Sciatic nerve (tissue), 2 donors: ENCODE results near the gene PCED1B. TPM values are rescaled to one million over a fixed set of nuclear protein-coding genes. Genes with fewer than 3 reads are reported as not detected.
"Not testable (repeated sequence)": the region's sequence is repeated elsewhere in the genome, so short reads cannot be mapped to it uniquely, and the experiment has no call there.

Experiments
- ATAC-seq: fragments of 200-7000 bp; cut with Tn5 transposase; one replicate; pipeline ENCODE4 v1.9.1; 2020; ENCODE audit warnings: mild to moderate bottlenecking, moderate library complexity
- DNase-seq: peaks from one replicate; pipeline ENCODE4 v3.0.0-alpha.2; 2020; ENCODE audit warnings: low spot score
- intact Hi-C: fragments of 100-400 bp; cut with DNase I; formaldehyde crosslinking; loops from one replicate; pipeline ENCODE4 v1.14.2; 2022
- total RNA-seq: library from RNA; stranded (reverse); fragmentation: NEBNext Ultra II Directional; extraction: Animal tissue kit (Norgen Biotek cat#: 25700); gene quantifications from one replicate; pipeline ENCODE4 v1.2.1, GENCODE V29; 2021
- donor health status: DM: no; HTN: no; CAD: no.
- donor health status: DM: no; HTN: no; CAD: no.

Gene PCED1B
- total RNA-seq, 1 donor from 2014 or later: 5.0 TPM

DNA sequence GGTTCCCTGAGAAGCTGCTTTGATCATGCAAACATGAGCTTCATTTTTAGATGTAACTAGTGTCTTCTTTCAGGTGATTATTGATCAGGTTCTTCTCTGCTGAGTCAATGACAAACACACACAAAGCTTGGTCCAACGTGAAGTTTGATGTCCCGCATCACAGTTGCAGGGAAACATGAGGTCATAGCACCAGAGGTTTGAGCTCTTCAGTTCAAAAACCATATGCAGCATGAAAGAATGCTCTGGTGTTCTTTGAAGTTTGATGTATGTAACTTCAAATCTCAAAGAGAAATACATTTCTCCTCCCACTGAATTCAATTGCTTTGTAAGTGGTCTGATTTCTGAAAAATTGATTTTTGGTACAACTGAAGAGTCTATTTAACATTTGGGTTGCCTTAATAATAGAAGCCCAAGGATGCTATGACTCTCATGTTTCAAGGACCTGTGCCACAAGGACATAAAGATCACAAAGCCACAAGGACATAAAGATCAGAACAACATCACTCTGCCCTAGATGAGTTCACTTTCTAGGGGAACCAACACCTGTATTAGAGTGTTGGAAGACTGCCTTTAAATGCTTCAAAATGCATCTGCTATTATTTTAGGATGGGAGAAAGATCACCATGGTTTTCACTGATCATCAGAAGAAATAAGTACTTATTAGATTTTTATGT lies 31.4 kb downstream of the PCED1B start:
- no peak for DNase-seq
- intact Hi-C loops: no loop called here
- no peak for ATAC-seq

DNA sequence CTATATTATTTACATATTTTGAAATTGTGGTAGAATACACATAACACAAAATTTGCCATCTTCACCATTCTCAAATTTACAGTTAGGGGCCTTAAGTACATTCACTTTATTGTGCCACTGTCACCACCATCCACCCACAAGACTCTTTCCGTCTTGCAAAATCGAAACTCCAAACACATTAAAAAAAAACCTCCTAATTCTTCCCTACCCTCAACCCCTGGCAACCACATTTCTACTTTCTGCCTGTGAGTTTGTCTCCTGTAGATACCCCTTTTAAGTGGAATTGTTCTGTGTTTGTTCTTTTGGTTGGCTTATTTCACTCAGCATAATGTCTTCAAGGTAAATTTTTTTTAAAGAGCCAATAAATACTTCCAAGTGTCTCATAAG lies 32.0 kb downstream of the PCED1B start:
- intact Hi-C loops: no loop called here
- no peak for ATAC-seq
- DNase-seq: no peak

DNA sequence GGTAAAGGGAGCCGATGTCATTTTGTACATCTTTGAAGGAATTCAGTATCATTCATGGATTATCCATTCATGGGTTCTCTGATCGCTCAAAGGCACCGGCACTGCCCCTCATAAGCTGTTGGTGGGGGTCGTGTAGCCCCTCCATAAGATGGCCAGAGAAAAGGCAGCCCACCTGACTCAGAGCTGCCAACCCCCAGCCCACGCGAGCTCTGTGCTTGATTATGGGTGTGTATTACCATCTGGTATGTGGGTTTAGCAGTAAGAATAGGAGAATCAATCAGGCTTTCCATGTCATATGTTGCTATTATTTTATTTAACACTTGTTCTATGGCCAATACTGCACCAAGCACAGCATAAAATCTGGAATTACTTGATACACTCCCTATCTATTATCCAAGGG lies 32.4 kb downstream of the PCED1B start:
- DNase-seq (no peak), ATAC-seq (no peak)
- intact Hi-C loops: no loop called here

DNA sequence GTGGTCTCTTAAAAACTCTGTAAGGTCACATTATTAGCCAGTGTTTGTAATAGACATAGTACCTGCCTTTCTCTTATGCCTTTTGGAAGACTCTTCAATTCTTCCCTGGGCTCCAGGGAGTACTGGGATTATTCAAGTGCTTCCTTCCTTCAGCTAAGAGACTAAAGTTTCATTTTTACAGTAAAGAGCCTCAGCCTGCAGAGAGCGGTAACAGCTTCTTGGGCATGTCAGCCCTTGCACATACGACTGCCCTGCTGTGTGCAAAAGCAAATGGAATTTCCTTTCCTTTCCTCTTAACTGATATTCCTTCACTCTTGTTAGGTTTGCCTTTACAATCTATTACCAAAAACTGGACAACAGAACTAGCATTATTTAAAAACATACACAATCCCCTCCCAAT lies 33.3 kb downstream of the PCED1B start:
- ATAC-seq (no peak), DNase-seq (no peak)
- intact Hi-C loops: no loop called here

DNA sequence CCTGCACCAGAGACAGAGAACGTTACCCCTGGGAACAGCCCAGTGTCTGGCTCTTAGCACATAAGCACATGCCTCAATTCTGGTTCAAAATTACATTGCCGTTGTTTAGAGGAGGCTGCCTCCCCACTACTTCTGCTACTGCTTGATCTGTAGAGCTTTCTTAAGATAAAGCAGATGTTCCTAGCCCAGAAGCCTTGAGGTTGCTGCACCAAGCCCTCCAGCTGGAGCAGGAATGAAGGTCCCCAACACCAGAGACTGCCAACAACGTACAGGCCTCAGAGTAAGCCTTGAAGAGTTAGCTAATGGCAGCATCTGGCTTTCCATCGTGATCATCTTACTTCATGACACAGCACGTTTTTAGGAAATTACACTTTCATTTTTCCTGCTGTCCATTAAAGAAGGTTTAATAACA lies 35.1 kb downstream of the PCED1B start:
- DNase-seq (no peak), ATAC-seq (no peak)
- intact Hi-C loops: no loop called here

DNA sequence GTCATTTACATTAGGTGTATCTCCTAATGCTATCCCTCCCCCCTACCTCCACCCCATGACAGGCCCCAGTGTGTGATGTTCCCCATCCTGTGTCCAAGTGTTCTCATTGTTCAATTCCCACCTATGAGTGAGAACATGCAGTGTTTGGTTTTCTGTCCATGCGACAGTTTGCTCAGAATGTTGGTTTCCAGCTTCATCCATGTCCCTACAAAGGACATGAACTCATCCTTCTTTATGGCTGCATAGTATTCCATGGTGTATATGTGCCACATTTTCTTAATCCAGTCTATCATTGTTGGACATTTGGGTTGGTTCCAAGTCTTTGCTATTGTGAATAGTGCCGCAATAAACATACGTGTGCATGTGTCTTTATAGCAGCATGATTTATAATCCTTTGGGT lies 37.9 kb downstream of the PCED1B start:
- intact Hi-C loops, DNase-seq, ATAC-seq: not testable (repeated sequence)

DNA sequence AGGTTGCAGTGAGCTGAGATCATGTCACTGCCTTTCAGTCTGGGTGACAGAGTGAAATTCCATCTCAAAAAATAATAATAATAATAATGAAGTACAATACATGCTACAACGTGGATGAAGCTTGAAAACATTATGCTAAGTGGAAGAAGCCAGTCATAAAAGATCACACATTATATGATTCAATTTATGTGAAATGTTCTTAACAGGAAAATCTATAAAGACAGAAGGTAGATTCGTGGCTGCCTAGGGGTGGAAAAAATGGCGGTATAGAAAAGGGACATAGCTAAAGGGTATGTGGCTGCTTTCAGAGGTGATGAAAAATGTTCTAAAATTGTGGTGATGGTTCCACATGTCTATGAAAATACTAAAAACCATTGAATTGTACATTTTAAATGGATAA lies 41.3 kb downstream of the PCED1B start:
- no peak for ATAC-seq
- intact Hi-C loops: no loop called here
- no peak for DNase-seq

DNA sequence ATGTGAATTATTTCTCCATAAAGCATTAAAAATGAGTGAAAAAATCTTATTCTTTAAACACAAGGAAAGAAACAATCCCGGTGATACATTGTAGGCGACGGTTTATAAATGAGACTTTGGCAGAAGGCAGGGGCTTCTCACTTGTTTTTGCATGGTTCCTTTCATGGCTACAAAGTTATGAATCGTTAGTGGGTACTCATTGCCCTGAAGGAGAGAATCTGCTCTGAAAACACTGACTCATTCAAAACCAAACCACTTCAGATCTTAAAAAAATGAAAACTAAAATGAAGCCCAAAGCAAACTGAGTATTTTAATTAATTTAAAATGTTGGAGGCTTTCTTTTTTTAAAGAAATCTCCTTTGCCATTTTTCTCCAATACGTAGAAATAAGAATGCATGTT lies 41.7 kb downstream of the PCED1B start:
- intact Hi-C loops: no loop called here
- DNase-seq: no peak
- no peak for ATAC-seq

DNA sequence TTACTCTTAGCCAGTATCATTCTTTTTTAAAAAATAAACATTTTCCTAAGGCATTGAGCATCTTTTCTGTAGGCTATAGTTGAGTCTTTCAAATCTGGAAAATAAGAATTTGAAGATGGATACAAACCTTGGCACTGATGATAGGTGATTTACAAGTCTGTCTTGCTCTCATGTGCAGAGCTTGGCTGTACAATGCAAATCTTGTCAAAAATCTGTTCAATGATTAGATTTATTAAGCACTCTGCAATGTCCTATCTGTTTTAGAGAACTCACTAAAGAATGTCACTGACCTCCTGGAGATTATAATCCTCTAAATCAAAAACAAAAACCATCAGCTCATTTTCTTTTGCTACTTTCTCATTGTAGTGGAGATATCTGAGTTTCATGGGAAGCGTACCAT lies 43.2 kb downstream of the PCED1B start:
- intact Hi-C loops: no loop called here
- DNase-seq: no peak
- no peak for ATAC-seq

DNA sequence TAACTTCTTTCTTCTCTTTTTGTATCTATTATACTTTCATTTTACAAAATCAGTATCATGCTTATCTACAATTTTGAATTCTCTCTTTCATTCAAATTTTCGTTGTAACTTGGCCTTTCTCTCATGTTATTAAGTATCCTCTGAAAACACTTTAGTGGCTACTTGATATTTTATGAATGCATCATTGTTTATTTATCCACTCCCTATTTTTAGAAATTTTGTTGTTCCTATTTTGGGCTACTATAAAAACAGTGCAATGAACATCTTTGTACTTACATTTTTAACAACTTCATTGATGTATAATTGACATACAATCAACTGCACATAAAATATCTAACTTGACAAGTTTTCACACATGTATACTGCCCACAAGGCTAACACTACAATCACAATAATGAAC lies 44.3 kb downstream of the PCED1B start:
- intact Hi-C loops: no loop called here
- no peak for DNase-seq
- ATAC-seq: no peak

DNA sequence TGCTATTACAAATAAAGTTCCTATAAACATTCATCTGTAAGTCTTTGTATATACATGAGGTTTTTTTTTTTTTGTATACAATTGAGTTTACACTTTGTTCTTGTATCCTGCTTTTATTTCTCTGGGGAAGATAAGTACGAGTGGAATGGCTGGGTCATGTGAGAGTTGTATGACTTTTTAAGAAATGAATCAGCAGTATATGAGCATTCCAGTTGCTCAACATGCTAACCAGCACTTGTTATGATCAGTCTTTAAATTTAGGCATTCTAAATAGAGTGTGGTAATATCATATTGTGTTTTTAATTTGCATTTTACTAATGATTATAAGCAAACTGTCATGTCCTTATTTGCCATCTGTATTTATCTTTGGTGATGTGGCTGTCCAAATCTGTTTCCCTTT lies 45.0 kb downstream of the PCED1B start:
- intact Hi-C loops: no loop called here
- ATAC-seq: no peak

DNA sequence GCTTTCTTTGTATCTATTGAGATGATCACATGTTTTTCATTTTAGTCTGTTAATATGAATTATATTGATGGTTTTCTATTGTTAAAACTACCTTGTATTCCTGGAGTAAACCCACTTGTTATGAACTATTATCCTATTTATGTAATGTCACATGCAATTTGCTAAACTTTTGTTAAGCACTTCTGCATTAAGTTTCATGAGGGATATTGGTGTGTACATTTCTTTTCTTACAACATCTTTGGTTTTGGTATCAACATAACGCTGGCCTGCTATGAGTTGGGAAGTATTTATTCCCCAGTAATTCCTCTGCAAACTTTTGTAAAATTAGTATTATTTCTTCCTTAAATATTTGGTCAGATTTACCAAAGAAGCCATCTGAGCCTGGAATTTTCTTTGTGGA lies 46.8 kb downstream of the PCED1B start:
- intact Hi-C loops: no loop called here
- ATAC-seq (no peak), DNase-seq (no peak)

More for the DNA sequence above, 45.0 kb downstream of the PCED1B start:
- DNase-seq: no peak

DNA sequence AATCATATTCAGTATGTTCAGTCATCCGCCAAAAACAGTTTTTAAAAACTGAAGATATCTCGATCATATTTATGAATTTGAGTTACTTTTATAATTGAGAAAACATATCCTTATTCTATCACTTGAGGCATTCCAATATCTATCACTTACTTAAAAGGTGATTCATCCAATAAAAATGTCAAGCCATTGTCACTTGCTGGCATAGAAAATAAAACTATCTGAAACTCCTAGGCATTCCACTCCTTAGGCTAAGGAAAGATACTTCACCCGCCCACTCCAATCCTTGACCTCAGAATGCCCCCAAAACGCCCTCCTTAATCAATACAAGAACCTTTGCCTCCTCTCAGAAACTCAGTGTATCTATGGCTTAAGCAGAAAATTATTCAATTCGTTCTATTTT lies 51.6 kb downstream of the PCED1B start:
- DNase-seq: no peak
- no peak for ATAC-seq
- intact Hi-C loops: no loop called here

DNA sequence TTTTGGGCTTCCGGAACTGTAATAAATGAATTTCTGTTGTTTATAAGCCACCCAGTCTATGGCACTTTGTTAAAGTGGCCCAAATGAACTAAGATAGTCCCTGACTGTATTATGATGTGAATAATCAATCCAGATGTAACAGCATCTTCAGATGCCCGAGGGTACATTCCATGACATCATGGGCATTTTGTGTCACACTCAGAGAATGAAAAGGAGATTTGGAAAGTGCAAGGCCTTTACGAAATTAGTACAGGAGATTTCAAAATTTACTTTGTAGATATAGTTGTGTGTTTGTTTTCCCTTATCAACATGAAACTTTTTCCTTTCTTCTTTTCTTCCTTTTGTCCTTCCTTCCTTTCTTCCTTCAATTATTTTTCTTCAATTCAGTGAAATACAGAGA lies 54.6 kb downstream of the PCED1B start:
- ATAC-seq (no peak), DNase-seq (no peak)
- intact Hi-C loops: no loop called here

DNA sequence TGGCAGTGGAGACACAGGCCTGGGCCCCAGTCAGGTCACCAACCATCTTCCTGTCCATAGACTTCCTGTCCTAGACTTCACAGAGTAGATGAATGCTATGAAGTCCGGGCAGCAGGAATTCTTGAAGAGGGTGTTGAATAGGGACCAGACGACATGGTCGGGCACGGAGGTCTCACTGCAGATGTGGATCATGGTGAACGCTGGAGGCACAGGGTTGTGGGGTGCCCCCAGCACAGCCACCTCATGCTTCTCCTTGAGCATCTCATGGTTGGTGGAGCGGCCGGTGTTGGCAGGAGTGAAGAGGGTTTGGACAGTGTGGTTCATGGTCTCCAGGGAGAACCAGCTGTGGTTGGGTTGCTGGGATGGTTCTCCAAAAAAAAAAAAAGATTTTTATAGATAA lies 56.2 kb downstream of the PCED1B start:
- intact Hi-C loops: no loop called here
- DNase-seq (no peak), ATAC-seq (no peak)

DNA sequence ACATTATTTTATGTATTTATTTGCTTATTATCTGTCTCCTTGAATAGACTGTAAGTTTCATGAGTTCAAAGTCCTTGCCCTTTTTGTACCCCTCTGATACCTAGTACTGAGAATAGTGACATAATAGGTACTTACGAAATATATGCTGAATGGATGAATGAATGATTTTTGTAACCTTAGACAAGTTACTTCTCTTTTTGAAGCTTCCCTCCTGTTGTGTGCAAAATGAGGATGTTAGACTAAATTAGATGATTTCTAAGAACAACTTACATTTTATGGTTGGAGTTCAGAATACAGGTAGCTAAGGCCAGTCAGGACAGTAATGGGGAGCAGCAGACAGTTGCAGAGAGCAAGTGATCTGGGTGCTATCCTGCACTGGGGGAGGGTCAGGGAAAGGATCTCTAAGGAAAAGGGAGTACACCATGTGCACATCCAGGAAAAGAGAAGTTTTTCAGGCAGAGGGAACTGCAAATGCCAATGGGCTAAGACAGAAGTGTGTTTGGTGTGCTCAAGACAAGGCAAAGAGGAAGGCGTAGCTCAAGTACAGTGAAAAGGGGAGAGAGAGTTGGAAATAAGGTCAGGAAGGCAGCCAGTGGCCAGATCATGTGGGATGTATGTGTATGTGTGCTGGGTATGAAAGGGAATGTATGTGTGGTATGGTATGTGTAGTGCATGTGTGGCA lies 59.7 kb downstream of the PCED1B start:
- ATAC-seq: no peak
- no peak for DNase-seq
- intact Hi-C loops: no loop called here

DNA sequence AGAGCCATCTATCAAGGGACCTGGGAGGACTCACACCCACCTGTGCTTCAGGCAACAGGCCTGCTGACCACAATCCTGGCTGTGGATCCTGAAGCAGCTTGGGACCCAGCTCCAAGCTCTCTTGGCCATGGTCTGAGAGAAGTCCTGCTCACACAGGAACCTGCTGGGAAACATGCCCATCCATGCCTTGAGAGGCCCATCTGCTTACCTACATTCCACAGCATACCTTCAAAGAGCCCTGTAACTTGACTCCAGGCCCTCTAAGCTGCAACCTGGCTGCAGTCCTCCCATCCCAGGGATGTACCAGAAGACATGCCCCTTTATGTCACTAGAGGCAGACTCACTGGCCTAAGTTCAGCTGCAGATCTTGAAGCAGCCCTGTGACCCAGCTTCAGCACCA lies 62.0 kb downstream of the PCED1B start:
- no peak for ATAC-seq
- DNase-seq: no peak
- intact Hi-C loops: no loop called here

DNA sequence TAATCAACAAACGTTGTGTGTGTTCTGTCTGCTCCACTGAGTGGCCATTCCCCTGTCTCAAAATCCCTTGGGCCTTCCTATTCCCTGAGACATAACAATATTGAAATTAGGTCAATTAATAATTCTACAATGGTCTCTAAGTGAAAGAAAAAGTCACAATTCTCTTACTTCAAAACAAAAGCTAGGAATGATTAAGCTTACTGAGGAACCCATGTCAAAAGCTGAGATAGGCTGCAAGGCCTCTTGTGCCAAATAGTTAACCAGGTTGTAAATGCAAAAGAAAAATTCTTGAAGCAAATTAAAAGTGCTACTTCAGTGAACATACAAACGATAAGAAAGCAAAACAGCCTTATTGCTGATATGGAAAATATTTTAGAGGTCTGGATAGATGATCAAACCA lies 65.3 kb downstream of the PCED1B start:
- ATAC-seq (no peak), DNase-seq (no peak)
- intact Hi-C loops: no loop called here

DNA sequence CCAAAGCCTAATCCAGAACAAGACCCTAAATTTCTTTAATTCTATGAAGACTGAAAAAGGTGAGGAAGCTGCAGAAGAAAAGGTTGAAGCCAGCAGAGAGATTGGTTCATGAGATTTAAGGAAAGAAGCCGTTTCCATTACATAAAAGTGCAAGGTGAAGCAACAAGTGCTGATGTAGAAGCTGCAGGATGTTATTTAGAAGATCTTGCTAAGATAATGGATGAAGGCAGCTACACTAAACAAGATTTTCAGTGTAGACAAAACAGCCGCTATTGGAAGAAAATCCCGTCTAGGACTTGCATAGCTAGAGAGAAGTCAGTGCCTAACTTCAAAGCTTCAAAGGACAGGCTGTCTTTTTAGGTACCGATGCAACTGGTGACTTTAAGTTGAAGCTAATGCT lies 65.8 kb downstream of the PCED1B start:
- intact Hi-C loops: no loop called here
- ATAC-seq: no peak

DNA sequence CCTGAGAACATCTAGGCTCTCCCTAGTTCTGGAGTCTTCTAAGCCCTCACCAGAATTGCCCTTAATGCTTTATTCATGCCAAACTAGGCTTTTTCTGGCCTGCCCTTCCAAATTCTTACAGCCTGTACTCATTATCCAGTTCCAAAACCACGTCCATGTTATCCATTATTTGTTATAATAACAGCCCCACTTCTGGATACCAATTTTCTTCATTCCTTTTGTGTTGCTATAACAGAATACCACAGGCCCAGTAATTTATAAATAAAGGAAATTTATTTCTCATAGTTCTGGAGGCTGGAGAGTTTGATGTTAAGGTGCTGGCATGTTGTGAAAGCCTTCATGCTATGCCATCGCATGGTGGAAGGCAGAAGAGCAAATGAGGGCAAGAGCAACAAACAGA lies 68.3 kb downstream of the PCED1B start:
- no peak for DNase-seq
- ATAC-seq: no peak
- intact Hi-C loops: no loop called here

More for the DNA sequence above, 65.8 kb downstream of the PCED1B start:
- DNase-seq: no peak

DNA sequence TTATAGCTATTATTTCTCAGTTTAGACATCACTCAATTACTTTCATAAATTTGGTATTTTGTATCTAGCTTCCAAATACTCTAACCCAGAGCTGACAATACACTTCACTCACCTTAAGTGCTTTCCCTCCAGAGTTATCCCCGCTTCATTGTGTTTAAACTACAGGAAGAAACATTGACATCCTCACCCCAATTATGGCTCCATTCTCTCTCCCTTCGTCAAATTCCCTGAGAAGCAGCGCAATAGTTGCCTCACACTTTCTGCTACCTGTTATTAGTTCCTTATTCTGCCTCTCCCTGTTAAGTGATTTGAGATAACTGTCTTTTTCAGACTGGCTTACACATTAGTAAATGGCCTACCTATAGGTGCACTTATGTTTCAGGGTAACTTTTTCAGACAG lies 69.7 kb downstream of the PCED1B start:
- no peak for DNase-seq
- intact Hi-C loops: no loop called here
- ATAC-seq: no peak
